ENCODE data around the gene KCNQ1. TPM values are rescaled to one million over a fixed set of nuclear protein-coding genes. Genes with fewer than 3 reads are reported as not detected.
"Not testable (repeated sequence)": the region's sequence is repeated elsewhere in the genome, so short reads cannot be mapped to it uniquely, and the experiment has no call there.

KCNQ1 gene
- total RNA-seq, 2 experiments from 2014 or later: 24.2 to 26.6 TPM

GRCh38 chr11:2621894-2622293, 177.1 kb downstream of the KCNQ1 start:
- DNase-seq (no peak), ATAC-seq (ENCODE audit: low read depth) (peak; percentile 47)
- POLR2A ChIA-PET: no interaction called here
- Mint-ChIP-seq H3K27me3 (no peaks in the 10 kb centered on the region), H3K27ac (peak overlapping the region; percentile 81), H3K4me3 (peak overlapping the region; percentile 15), H3K9me3 (peaks cover 12% of the 10 kb centered on the region), H3K4me1 (peaks cover 14% of the 10 kb centered on the region), H3K36me3 (peaks cover 46% of the 10 kb centered on the region)

DNA sequence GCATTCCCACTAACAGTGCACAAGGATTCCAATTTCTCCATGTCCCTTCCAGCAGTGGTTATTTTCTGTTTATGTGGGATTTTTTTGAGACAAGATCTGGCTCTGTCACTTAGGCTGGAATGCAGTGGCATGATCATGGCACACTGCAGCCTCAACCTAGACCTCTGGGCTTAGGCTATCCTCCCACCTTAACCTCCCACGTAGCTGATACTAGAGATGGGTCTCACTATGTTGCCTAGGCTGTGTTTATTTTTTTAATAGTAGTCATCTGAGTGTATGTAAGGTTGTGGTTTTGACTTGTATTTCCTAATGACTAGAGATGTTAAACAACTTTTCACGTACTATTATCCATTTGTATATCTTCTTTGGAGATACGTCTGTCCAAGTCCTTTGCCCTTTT, 180.4 kb downstream of the KCNQ1 start:
- no peak for DNase-seq
- Mint-ChIP-seq H3K27me3 (no peaks in the 10 kb centered on the region), H3K36me3 (peaks cover 47% of the 10 kb centered on the region), H3K4me1 (peaks cover 14% of the 10 kb centered on the region), H3K27ac (no peak overlapping the region), H3K9me3 (peaks cover 19% of the 10 kb centered on the region), H3K4me3 (no peak overlapping the region)
- POLR2A ChIA-PET: no interaction called here
- no peak for ATAC-seq (ENCODE audit: low read depth)

GRCh38 chr11:2630679-2631078, 185.9 kb downstream of the KCNQ1 start:
- DNase-seq: no peak
- POLR2A ChIA-PET: no interaction called here
- peaks cover 44% of the 10 kb centered on the region for H3K36me3 Mint-ChIP-seq
- no peaks in the 10 kb centered on the region for H3K27me3 Mint-ChIP-seq
- H3K4me3 Mint-ChIP-seq: no peak overlapping the region
- H3K9me3 Mint-ChIP-seq: peaks cover 27% of the 10 kb centered on the region
- H3K27ac Mint-ChIP-seq: no peak overlapping the region
- no peaks in the 10 kb centered on the region for H3K4me1 Mint-ChIP-seq
- no peak for ATAC-seq (ENCODE audit: low read depth)

DNA sequence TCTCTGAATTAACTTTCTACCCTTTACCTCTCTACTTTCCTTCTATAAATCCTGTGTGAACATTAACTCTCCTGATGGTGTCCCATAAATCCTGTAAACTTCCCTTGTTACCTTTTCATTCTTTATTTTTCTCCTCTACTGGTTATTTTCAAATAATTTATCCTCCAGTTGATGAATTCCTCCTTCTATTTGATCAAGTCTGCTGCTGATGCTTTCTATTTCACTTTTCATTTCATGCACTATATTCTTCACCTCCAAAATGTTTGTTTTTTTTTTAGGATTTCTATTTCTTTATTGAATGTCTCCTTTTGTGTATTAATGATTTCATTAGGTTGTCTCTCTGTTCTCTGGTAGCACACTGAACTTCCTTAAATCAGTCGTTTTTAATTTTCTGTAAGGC, 186.4 kb downstream of the KCNQ1 start:
- POLR2A ChIA-PET: no interaction called here
- no peak overlapping the region for H3K4me3 Mint-ChIP-seq
- peaks cover 30% of the 10 kb centered on the region for H3K9me3 Mint-ChIP-seq
- peaks cover 45% of the 10 kb centered on the region for H3K36me3 Mint-ChIP-seq
- no peak overlapping the region for H3K27ac Mint-ChIP-seq
- ATAC-seq (ENCODE audit: low read depth) (no peak), DNase-seq (no peak)
- no peaks in the 10 kb centered on the region for H3K4me1 Mint-ChIP-seq
- H3K27me3 Mint-ChIP-seq: no peaks in the 10 kb centered on the region

GRCh38 chr11:2639763-2640162, 195.0 kb downstream of the KCNQ1 start:
- Mint-ChIP-seq H3K36me3 (peaks cover 37% of the 10 kb centered on the region), H3K9me3 (peaks cover 33% of the 10 kb centered on the region)
- H3K4me3 Mint-ChIP-seq; DNase-seq; H3K27ac Mint-ChIP-seq; H3K4me1 Mint-ChIP-seq; ATAC-seq (ENCODE audit: low read depth); H3K27me3 Mint-ChIP-seq; POLR2A ChIA-PET: not testable (repeated sequence)

GRCh38 chr11:2641623-2642022, 196.8 kb downstream of the KCNQ1 start:
- POLR2A ChIA-PET: no interaction called here
- H3K36me3 Mint-ChIP-seq: peaks cover 36% of the 10 kb centered on the region
- no peaks in the 10 kb centered on the region for H3K4me1 Mint-ChIP-seq
- H3K27me3 Mint-ChIP-seq: no peaks in the 10 kb centered on the region
- H3K9me3 Mint-ChIP-seq: peaks cover 32% of the 10 kb centered on the region
- ATAC-seq (ENCODE audit: low read depth) (no peak), DNase-seq (no peak)
- no peak overlapping the region for H3K27ac Mint-ChIP-seq
- H3K4me3 Mint-ChIP-seq: no peak overlapping the region

DNA sequence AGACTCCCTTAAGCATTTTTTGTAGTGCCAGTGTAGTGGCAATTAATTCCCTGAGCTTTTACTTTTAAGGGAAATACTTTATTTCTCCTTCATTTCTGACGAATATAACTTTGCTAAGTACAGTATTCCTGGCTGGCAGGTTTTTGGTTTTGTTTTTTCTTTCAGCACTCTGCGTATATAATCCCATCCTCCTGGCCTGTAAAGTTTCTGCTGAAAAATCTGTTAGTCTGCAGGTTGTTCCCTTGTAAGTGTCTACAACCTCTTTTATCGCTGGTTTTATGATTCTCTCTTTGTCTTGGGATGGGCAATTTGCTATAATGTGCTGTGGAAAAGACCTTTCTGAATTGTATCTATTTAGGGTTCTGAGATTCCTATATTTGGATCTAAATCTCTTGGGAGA, 198.9 kb downstream of the KCNQ1 start:
- H3K36me3 Mint-ChIP-seq: peaks cover 31% of the 10 kb centered on the region
- no peaks in the 10 kb centered on the region for H3K4me1 Mint-ChIP-seq

DNA sequence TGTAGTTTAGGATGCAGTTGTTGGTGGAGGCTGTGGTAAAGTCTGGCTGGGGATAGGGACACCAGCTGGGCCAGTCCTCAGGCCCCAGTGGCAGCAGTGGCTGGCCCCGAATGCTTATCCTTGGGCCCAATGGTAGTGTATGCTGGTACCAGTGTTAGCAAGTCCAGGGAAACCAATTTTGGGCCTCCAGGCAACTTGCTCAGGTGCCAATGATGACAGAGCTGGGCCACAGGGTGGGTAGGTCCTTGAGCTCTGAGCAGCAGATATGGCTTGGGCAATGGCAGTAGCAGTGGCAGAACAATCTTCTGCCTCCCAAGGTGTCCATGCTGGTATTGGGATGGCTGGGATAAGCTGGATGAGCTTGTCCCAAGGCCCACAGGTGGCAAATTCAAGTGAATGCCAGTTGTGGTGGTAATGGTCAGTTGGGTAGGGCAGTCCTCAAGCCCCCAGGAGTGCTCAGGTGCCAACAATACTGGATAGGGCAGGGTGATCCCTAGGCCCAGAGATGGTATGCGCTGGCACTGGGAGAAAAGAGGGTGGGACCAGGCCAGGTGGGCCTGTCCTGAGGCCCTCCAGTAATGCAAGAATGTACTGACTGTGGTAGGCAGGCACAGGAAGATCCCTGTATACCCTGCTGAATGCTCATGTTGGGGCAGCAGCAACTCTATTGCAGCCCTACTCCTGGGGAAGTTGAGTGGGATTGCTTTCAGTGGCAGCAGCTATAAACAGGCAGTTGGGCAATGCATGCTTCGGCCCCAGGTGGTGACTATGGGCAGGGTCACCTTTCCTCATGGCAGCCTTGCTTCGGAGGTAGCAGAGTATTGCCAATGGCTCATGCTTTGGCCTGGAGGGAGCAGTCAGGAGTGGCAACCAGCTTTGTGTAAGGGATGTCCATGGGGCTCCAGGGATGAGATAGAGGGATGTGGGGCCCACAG, 200.3 kb downstream of the KCNQ1 start:
- H3K27ac Mint-ChIP-seq: no peak overlapping the region
- DNase-seq (no peak), ATAC-seq (ENCODE audit: low read depth) (no peak)
- H3K27me3 Mint-ChIP-seq: no peaks in the 10 kb centered on the region
- no peak overlapping the region for H3K4me3 Mint-ChIP-seq
- H3K9me3 Mint-ChIP-seq: peaks cover 38% of the 10 kb centered on the region
- POLR2A ChIA-PET: no interaction called here
- peaks cover 31% of the 10 kb centered on the region for H3K36me3 Mint-ChIP-seq
- H3K4me1 Mint-ChIP-seq: no peaks in the 10 kb centered on the region

More for the DNA sequence above, 198.9 kb downstream of the KCNQ1 start:
- no peak overlapping the region for H3K4me3 Mint-ChIP-seq
- no peak overlapping the region for H3K27ac Mint-ChIP-seq
- peaks cover 30% of the 10 kb centered on the region for H3K9me3 Mint-ChIP-seq
- ATAC-seq (ENCODE audit: low read depth): no peak
- POLR2A ChIA-PET: no interaction called here
- DNase-seq: no peak
- no peaks in the 10 kb centered on the region for H3K27me3 Mint-ChIP-seq

DNA sequence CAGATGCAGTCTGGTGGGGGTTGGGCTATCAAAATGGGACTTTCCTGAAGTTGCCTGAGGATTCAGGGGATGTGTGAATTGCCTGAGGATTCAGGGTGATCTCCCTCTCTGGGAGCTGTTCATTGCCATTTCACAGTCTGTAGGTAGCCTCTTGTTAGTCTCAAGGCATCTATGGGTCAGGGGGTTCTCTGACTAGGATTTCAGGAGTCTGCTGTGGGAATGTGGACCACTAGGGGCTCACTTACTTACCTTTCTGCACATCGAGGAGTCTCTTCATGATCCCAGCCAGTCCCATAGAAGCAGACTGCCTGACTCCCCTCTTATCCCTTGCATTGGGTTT, 200.9 kb downstream of the KCNQ1 start:
- H3K9me3 Mint-ChIP-seq: peaks cover 37% of the 10 kb centered on the region
- H3K36me3 Mint-ChIP-seq: peaks cover 30% of the 10 kb centered on the region
- POLR2A ChIA-PET: no interaction called here
- no peak overlapping the region for H3K4me3 Mint-ChIP-seq
- H3K27me3 Mint-ChIP-seq: no peaks in the 10 kb centered on the region
- no peak overlapping the region for H3K27ac Mint-ChIP-seq
- ATAC-seq (ENCODE audit: low read depth) (no peak), DNase-seq (no peak)
- H3K4me1 Mint-ChIP-seq: no peaks in the 10 kb centered on the region

DNA sequence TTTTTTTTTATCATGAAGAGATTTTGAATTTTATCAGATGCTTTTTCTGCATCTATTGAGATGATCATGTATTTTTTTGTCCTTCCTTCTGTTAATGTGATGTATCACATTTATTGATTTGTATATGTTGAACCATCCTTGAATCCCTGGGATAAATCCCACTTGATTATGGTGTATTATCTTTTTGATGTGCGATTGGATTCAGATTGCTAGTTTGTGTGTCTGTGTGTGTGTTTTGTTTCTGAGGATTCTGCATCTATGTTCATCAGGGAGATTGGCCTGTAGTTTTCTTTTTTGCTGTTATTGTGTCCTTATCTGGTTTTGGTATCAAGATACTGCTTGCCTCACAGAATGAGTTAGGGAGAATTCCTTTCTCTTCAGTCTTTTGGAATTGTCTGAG, 202.4 kb downstream of the KCNQ1 start:
- Mint-ChIP-seq H3K36me3 (peaks cover 25% of the 10 kb centered on the region), H3K9me3 (peaks cover 31% of the 10 kb centered on the region), H3K4me3 (no peak overlapping the region), H3K27ac (no peak overlapping the region), H3K4me1 (no peaks in the 10 kb centered on the region), H3K27me3 (no peaks in the 10 kb centered on the region)
- POLR2A ChIA-PET: interaction anchor here (0.7 kb wide), 1 partner anchor 12 kb away, joined by 4 read pairs; no protein-coding TSS in a partner anchor
- no peak for ATAC-seq (ENCODE audit: low read depth)
- no peak for DNase-seq

- DNase-seq: no peak
- Mint-ChIP-seq H3K4me1 (no peaks in the 10 kb centered on the region), H3K36me3 (peaks cover 29% of the 10 kb centered on the region), H3K4me3 (no peak overlapping the region), H3K27me3 (no peaks in the 10 kb centered on the region), H3K27ac (no peak overlapping the region), H3K9me3 (peaks cover 32% of the 10 kb centered on the region)
- POLR2A ChIA-PET: interaction anchor here (0.7 kb wide), 1 partner anchor 11 kb away, joined by 4 read pairs; no protein-coding TSS in a partner anchor
- no peak for ATAC-seq (ENCODE audit: low read depth)
Observed at GRCh38 chr11:2647953-2648352, 203.1 kb downstream of the KCNQ1 start.

DNA sequence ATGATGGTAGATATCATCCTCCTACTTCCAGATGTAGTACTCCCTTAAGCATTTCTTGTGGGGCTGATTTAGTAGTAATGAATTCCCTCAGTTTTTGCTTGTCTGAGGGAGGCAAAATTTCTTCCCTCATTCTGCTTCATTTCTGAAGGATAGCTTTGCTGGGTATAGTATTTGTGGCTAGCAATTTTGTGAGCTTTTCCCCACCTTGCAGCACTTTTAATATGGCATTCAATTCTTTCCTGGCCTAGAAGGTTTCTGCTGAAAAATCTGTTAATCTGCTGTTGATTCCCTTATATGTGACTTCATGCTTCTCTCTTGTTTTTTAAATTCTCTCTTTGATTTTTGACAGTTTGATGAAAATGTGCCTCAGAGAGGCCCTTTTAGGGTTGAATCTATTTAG, 204.6 kb downstream of the KCNQ1 start:
- Mint-ChIP-seq H3K27me3 (no peaks in the 10 kb centered on the region), H3K9me3 (peaks cover 27% of the 10 kb centered on the region), H3K4me3 (no peak overlapping the region), H3K27ac (no peak overlapping the region), H3K4me1 (no peaks in the 10 kb centered on the region), H3K36me3 (peaks cover 22% of the 10 kb centered on the region)
- POLR2A ChIA-PET: no interaction called here
- no peak for DNase-seq
- ATAC-seq (ENCODE audit: low read depth): no peak

DNA sequence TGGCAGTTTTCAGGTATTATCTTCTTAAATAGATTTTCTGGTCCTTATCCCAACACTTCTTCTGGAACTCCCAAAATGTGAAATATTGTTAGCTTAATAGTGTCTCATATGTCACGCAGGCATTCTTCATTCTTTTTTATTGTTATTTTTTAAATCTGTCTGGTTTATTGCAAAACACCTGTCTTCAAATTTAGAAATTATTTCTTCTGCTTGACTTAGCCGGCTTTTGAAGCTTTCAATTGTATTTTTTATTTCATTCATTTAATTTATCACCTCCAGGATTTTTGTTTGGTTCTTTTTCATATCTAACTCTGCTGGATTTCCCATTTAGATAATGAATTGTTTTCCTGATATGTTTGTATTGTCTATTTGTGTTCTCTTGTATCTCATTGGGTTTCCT, 205.0 kb downstream of the KCNQ1 start:
- H3K27me3 Mint-ChIP-seq: no peaks in the 10 kb centered on the region
- no peak for ATAC-seq (ENCODE audit: low read depth)
- DNase-seq: no peak
- peaks cover 21% of the 10 kb centered on the region for H3K36me3 Mint-ChIP-seq
- H3K4me3 Mint-ChIP-seq: no peak overlapping the region
- peaks cover 3% of the 10 kb centered on the region for H3K4me1 Mint-ChIP-seq
- POLR2A ChIA-PET: no interaction called here
- peaks cover 22% of the 10 kb centered on the region for H3K9me3 Mint-ChIP-seq
- no peak overlapping the region for H3K27ac Mint-ChIP-seq

- no peak for DNase-seq
- no peaks in the 10 kb centered on the region for H3K27me3 Mint-ChIP-seq
- no peak overlapping the region for H3K27ac Mint-ChIP-seq
- H3K36me3 Mint-ChIP-seq: peaks cover 21% of the 10 kb centered on the region
- peaks cover 3% of the 10 kb centered on the region for H3K4me1 Mint-ChIP-seq
- no peak overlapping the region for H3K4me3 Mint-ChIP-seq
- POLR2A ChIA-PET: no interaction called here
- no peak for ATAC-seq (ENCODE audit: low read depth)
- peaks cover 21% of the 10 kb centered on the region for H3K9me3 Mint-ChIP-seq
Observed at GRCh38 chr11:2650343-2650867, 205.6 kb downstream of the KCNQ1 start.
